Right lung (tissue), 5 donors: Measurements from ENCODE around the gene KRTAP5-7. TPM values are rescaled to one million over a fixed set of nuclear protein-coding genes. Genes with fewer than 3 reads are reported as not detected.
A peak's percentile ranks its signal among the peaks of the same experiment; 100 is the strongest.
"Not testable (repeated sequence)": the region's sequence is repeated elsewhere in the genome, so short reads cannot be mapped to it uniquely, and the experiment has no call there.

ENCODE experiments used
- DNase-seq, 2 donors: peaks; one replicate each; pipeline ENCODE4 v3.0.0-alpha.2; 2013
- polyA plus RNA-seq, 5 donors: library from polyadenylated mRNA; unstranded; fragments of 120-200 nt; gene quantifications; one replicate each; pipeline versions ENCODE4 v1.2.1 to v1.2.3, GENCODE V29; 2013; ENCODE audit warnings: inconsistent platforms in 1 of 5, low replicate concordance in 1 of 5; ENCODE audit not compliant: insufficient read length in 5 of 5, insufficient read depth in 1 of 5

The KRTAP5-7 gene
- polyA plus RNA-seq, 5 donors: 0.13 to 0.17 TPM; not detected in 3

DNA sequence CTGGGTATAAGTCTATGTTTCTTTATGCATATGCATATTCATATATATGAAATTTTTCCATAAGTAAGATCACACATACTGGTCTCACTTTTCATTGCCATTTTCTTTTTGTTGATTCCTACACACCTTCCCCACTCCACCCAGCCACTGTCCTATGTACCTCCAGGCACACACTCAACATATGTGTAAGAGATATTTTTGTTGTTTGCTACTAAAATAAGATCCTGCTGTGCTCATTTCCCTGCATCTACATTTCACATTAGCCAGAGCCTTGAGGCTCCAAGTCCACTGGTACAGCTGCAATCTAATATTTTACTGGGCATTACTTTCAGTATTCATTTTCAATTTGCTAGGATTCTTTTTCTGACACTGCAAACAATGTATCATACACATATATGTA is 30.2 kb downstream of the KRTAP5-7 start:
- no peak for DNase-seq

DNA sequence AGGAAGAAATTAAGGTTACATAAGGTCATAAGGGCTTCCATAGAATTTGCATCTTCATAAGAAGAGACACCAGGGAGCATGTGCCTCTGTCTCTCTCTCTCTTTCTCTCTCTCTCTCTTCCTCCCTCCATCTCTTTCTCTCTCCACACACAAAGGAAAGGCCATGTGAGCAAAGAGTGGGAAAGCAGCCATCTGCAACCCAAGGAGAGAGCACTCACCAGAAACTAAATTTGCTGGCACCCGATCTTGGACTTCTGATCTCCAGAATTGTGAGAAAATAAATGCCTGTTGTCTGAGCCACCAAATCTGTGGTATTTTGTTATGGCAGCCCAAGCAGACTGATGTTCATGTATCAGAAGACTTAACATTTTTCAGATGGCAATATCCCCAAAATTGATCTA is 31.9 kb downstream of the KRTAP5-7 start:
- no peak for DNase-seq

DNA sequence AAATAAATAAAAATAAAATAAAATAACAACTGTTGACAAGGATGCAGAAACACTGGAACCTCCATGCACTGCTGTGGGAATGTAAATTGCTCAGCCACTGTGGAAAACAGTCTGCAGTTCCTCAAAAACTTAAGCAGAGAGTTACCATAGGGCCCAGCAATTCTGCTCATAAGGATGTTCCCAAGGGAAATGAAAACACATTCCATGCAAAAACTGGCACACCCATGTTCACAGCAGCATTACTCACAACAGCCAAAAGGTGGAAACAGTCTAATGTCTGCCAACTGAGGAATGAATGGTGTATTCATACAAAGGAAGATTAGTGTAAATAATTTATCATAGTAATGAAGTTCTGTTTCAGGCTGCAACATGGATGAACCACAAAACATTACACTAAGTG is 35.1 kb downstream of the KRTAP5-7 start:
- DNase-seq: no peak

DNA sequence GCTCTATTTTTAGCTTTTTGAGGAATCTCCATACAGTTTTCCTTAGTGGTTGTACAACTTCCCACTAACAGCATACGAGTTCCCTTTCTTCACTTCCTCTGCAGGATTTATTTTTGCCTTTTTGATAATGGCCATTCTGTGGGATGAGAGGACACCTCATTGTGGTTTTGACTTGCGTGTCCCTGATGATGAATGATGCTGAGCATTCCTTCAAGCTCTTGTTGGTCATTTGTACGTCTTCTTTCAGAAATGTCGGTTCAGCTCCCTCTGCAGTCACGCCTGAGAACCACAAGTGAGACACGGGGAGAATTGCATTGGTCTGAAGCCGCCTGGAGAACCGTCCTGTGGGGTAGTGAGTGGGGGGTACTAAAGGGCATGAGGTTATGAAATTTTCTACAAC is 36.3 kb downstream of the KRTAP5-7 start:
- no peak for DNase-seq

DNA sequence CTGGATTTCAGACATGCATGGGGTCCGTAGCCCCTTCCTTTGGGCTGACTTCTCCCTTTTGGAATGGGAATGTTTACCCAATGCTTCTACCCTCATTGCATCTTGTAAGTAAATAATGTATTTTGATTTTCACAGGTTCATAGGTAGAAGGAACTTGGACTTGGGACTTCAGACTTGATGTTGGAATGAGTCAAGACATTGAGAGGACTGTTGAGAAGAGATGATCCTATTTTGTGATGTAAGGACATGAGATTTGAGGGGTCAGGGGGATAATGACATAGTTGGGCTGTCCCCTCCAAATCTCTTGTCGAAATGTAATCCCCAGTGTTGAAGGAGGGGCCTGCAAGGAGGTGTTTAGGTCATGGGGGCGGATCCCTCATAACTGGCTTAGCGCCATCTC is 37.4 kb downstream of the KRTAP5-7 start:
- DNase-seq: no peak

DNA sequence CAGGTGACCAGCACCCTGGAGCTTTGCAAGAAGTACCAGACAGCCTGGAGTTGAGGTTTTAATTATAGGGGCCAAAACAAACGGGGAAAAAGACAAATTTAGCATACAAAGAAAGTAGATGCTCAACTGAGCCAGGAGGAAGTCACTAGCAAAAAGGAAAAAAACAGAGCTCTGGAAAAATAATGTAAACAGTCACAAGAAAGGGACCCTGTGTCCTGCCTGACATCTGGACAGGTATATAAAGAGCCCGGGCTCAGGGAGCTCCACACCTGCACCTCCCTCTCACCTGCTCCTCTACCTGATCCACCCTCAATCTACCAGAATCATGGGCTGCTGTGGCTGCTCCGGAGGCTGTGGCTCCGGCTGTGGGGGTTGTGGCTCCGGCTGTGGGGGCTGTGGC is 38.2 kb downstream of the KRTAP5-7 start, which contains the start of gene KRTAP5-10:
Gene KRTAP5-10 (plus strand): TSS at position 301 of the 400 bp plus-strand sequence. CDS start 25 bp downstream, at position 326.
- DNase-seq: no peak

DNA sequence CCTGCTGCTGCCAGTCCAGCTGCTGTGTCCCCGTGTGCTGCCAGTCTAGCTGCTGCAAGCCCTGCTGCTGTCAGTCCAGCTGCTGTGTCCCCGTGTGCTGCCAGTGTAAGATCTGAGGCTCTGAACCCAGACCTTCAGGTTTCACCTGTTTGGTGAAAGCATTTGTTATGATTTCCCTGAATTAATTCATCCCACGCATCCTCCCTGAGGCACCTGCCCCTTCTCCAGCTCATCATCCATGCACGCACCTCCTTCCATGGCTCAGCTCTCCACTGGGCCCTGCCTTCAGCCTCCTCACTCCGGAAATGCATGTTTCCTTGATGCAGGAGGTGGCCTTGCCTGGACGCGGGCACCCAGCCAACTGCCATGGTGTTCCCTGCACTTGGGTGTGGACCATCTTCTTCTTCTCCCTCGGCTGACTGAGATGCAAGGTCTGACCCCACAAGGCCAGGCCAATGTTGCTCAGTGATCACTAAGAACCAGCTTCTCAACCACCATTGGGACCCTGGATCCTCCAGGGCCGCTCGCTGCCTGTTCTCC is 39.1 kb downstream of the KRTAP5-7 start:
- no peak for DNase-seq

DNA sequence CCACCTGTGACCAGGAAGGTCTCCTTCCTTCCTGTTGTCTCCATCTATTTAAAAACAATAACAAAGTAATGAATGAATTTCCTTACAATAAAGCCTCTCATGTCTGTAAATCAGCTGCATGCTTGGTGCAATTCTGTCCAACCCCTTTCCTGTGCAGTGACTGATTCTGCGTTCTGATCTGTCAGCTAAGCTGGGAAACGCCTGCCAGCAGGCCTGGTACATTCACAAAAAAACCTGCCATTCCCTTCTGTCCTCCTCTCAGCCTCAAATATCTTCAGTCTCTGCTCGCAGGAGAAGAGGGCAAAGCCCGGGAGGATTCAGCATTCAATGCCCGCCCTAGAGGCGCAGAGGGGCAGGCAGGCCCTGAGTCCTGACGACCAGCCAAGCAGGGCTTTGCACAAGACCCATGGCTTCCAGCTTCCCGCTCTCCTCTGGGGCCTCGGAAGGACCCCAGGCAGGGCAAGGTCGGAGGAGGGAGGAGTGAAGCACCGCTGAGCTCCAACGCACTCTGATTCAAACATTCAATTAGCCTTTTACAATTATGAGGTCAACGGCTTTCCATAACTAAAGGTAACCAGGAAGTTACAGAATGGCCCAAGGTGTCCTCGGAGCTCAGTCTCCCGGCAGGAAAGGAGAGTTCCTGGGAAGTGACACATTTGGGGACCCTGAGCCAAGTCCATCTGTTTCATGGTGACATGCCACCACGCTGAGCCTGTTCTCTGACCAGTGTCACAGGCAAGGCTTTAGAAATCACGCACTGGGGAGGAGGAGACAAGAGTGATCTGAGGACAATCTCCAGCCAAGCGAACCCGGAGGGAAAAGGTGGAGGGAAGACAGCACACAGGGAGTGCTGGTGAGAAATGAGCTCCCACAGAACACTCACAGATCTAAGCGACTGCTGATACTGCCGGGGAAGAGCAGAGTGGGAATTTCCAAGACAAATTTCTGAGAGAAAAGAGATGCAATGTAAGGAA is 39.8 kb downstream of the KRTAP5-7 start:
- DNase-seq: not testable (repeated sequence)

DNA sequence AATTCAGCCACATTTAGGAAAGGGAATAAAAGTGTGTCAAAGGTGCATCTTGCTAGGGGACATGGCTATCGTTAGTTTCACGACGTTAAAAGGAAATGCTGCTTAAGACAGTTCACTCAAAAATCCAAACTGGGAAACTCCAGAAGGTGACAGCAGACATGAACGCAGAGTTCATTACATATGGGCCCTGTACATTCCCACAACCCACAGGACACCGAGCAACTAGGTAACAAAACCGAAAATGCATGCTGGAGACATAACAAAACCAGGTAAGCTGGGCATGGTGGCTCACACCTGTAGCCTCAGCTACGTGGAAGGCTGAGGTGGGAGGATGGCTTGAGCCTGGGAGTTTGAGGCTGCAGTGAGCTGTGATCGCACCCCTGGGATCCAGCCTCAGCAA is 40.6 kb downstream of the KRTAP5-7 start:
- not testable (repeated sequence) for DNase-seq

DNA sequence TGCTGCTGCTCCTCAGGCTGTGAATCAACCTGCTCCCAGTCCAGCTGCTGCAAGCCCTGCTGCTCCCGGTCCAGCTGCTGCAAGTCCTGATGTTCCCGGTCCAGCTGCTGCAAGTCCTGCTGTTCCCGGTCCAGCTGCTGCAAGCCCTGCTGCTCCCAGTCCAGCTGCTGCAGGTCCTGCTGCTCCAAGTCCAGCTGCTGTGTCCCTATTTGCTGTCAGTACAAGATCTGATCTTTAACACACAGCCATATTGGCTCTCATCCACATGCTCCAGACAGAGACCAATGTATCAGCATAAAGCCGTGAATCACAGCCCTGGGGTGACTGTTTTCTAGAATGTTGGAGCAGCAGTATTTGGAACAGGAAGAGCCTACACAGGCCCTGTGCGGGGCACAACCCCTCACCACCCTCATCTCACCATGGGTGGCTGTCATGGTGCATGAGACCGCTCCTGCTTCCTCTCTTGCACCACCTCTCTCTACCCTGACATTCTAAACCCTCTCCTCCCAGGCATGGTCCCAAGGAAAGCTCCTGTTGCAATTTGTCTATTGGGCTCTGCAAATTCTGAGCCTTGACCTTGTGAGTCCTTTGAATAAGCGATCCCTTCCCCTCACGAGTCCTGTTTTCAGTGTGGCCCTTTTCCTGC is 41.8 kb downstream of the KRTAP5-7 start:
- peak; percentile 24 to 39 for DNase-seq

DNA sequence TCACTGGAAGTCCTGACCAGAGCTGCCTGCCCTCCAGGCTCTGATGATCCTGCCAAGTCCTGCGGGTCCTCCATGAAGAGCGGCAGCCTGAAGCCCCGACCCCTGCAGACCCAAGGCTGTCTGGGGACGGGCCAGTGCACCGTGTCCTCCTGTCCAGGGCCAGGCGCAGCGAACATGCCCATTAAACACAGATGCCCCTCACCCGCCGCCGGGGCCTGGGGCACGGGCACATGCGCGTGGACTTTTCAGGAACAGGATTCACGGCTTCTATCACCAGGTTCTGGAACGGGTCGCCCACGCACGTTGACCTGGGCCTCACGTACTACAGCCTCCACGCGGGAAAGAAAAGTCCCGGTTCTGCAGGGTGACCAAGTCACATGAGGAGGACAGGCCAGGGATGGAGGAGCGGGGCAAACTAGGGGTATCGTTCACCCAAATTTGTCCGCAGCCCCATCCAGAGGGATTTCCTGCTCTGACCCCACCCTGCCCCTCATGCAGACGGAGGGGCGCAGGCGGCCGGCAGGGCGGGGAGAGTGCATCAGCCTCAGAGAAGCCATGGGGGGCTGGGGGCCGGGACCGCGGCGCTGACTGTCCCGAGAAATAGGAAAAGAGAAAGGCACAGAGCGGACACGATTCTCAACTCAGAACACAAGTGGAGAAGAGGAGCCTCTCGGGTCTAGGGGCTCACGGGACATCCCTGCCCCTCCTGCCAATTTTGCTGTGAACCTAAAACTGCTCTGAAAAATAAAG is 44.2 kb downstream of the KRTAP5-7 start:
- not testable (repeated sequence) for DNase-seq

DNA sequence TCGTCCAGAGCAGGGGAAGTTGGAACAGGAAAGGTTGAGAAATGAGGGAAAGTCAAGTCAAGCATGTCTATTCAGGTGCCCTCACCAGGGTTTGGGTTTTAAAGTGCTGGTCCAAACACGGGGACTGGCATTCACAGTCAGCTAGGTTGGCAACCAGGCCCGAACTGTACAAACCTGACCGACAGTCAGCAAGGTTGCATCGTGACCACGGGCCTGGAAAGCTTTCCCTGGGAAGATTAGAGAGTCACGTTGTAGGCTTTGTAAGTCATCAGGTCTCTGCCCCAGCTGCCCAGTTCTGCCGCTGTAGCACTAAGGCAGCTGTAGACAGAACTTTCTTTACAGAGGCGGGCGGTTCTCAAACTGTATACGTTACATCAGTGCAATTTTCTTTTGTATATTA is 45.7 kb downstream of the KRTAP5-7 start:
- DNase-seq: no peak

DNA sequence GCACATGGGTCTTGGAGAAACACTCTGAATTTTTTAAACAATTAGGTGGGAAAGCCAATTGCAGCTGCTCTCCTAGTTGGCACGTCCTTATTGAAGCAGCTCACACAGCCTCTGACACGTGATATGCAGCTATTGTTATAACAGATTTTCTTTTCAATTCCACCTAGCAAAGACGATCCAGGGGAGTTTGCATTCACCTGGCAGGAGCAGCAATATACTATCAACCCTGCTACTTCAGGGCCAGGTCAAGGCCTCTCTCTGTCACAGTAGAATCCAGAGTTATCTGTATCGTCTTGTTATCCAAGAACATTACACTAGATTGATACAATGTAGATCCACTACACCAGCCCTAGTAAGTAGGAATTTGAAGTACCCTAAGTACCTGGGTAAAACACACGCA is 47.4 kb downstream of the KRTAP5-7 start:
- DNase-seq: no peak

DNA sequence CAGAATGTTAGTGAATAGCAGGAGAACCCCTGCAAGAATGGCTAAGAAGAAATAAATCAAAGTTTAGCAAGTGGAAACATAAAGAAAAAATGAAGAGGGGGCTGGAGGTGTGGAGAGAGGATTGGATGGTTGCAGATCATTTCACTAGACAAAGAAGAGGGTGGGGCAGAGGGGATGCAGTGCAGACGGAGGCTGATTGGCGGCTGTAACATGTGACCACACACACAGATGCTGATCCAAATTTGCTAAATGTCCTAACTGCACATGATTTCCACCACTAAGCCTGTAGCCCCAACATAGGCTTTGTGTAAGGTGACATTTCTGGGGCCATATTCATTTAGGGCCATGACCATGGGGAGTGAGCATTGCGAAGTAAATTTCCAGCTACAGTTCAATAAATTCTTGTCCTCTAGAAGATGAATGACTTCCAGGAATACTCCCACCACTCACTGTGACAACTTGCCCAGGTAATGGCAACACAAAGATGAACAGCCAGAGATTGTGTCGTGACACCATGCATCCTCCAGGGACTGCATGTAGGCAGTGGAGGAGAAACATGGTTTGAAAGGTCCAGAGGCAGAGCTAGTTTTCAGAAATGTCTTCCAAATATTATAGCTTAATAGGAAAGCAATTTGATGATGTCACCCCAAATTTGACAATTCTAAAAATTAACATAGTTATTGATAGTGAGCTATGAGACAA is 48.8 kb downstream of the KRTAP5-7 start:
- no peak for DNase-seq

DNA sequence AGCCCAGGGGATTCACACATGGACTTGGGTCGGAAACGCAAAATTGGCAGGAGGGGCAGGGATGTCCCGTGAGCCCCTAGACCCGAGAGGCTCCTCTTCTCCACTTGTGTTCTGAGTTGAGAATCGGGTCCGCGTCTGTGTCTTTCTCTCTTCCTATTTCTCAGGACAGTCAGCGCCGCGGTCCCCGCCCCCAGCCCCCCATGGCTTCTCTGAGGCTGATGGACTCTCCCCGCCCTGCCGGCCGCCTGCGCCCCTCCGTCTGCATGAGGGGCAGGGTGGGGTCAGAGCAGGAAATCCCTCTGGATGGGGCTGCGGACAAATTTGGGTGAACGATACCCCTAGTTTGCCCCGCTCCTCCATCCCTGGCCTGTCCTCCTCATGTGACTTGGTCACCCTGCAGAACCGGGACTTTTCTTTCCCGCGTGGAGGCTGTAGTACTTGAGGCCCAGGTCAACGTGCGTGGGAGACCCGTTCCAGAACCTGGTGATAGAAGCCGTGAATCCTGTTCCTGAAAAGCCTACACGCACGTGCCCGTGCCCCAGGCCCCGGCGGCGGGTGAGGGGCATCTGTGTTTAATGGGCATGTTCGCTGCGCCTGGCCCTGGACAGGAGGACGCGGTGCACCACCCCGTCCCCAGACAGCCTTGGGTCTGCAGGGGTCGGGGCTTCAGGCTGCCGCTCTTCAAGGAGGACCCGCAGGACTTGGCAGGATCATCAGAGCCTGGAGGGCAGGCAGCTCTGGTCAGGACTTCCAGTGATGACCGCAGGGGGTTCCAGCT is 49.8 kb downstream of the KRTAP5-7 start:
- not testable (repeated sequence) for DNase-seq

DNA sequence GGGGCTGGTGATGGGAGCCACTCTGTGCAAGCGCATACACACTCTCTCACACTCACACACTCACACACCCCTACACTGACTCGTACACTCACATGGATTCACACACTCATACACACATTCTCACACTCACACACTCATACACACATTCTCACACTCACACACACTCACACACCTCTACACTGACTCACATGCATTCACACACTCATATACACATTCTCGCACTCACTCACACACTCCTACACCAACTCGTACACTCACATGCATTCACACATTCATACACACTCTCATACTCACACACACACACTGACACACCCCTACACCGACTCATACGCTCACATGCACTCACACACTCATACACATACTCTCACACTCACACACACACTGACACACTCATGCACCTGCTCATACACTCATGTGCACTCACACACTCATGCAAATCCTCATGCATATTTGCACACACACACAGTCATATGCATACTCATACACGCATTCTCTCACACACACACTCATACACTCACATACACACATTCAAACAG is 50.5 kb downstream of the KRTAP5-7 start:
- DNase-seq: no peak
